Endometrial microvascular endothelial cells (primary cell): ENCODE measurements around the gene CCNL2. TPM values are rescaled to one million over a fixed set of nuclear protein-coding genes. Genes with fewer than 3 reads are reported as not detected.

Source experiments
- in situ Hi-C: cut with HindIII; loops from 2 replicates; pipeline ENCODE4 v1.10.0; 2017; ENCODE audit warnings: low sequenced_read_pairs, low pct_unique_long_range_greater_than_20kb; ENCODE audit errors: inconsistent ontology term
- total RNA-seq: library from RNA; depleted of rRNA; stranded (reverse); fragments of >200 nt; gene quantifications from one replicate; pipeline ENCODE4 v1.2.3, GENCODE V29; 2015; ENCODE audit errors: inconsistent ontology term

Gene CCNL2
- total RNA-seq, 1 donor from 2014 or later: 85.4 TPM

- in situ Hi-C loops: no loop called here
These were observed 37.7 kb downstream of the CCNL2 start for GRCh38 chr1:1361233-1361981.

GRCh38 chr1:1360506-1361169 lies 38.5 kb downstream of the CCNL2 start:
- in situ Hi-C loops: no loop called here

- in situ Hi-C loops: no loop called here
These were observed 39.3 kb downstream of the CCNL2 start for GRCh38 chr1:1359664-1360468.

GRCh38 chr1:1359308-1359663 lies 39.8 kb downstream of the CCNL2 start:
- in situ Hi-C loops: no loop called here

- in situ Hi-C loops: no loop called here
These were observed 40.5 kb downstream of the CCNL2 start, which contains the start of gene MXRA8 for GRCh38 chr1:1358433-1359271. MXRA8 (minus strand) TSS chr1:1358555; CDS start chr1:1358504, 51 bp downstream.

- in situ Hi-C loops: no loop called here
These were observed 41.2 kb downstream of the CCNL2 start for GRCh38 chr1:1357871-1358432.

- in situ Hi-C loops: no loop called here
These were observed 42.2 kb downstream of the CCNL2 start for GRCh38 chr1:1356796-1357401.

- in situ Hi-C loops: no loop called here
These were observed 42.9 kb downstream of the CCNL2 start for GRCh38 chr1:1356166-1356795.

- in situ Hi-C loops: no loop called here
These were observed 43.7 kb downstream of the CCNL2 start for GRCh38 chr1:1355416-1355815.

- in situ Hi-C loops: no loop called here
These were observed 44.6 kb downstream of the CCNL2 start for GRCh38 chr1:1354271-1355247.

GRCh38 chr1:1353389-1354151 lies 45.6 kb downstream of the CCNL2 start:
- in situ Hi-C loops: no loop called here

GRCh38 chr1:1352786-1353388 lies 46.2 kb downstream of the CCNL2 start:
- in situ Hi-C loops: no loop called here

- in situ Hi-C loops: no loop called here
These were observed 47.4 kb downstream of the CCNL2 start for GRCh38 chr1:1351511-1352427.

- in situ Hi-C loops: no loop called here
These were observed 49.7 kb downstream of the CCNL2 start, which contains the start of gene DVL1 for GRCh38 chr1:1349256-1350012. DVL1 (minus strand) TSS chr1:1349418; CDS start chr1:1349065, 353 bp downstream.
